ENCODE measurements around the gene TEAD3. TPM values are rescaled to one million over a fixed set of nuclear protein-coding genes. Genes with fewer than 3 reads are reported as not detected.
A peak's percentile ranks its signal among the peaks of the same experiment; 100 is the strongest.

The TEAD3 gene
- total and polyA plus RNA-seq, 2 experiments from 2014 or later, result 15.0 to 26.5 TPM

DNA sequence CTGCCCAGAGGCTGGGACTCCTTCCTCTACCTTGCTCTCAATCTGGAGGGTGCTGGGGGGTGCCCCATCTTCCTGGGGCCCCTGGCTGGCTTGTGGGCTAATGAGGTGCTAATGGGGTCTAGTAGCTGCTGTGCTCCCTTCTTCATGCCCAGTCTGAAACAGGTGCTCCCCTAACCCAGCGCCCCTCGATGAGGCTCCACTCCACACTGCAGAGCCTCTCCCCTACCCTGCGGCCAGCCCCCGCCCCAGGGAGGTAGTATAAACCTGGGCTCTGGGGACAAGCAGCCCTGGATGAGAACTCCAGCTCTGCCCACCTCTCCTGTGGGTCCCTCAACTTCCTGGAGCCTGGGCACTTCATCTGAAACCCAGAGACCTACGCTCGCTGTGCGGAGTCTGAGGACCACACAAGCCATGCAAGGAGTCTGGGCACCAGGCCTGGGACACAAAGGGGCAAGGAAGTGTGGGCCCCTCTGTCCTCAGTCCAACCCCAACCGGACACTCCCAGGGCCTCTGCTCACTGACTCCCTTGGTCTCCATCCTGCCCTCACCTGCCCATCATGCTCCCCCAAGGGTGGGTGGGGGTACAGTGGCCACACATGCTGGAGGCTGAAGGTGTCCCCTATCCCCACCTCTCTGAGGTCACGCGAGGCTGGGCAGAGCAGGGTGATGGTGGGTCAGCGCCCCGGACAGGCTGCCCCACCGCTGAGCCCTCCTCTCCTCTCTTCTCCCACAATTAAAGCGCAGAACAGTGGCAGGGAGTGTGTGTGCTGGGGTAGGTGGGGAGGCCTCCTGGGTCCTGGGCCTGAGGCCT lies 22.5 kb downstream of the TEAD3 start:
- TF ChIP-seq JUNB (IDR thresholded peaks at IDR 0.05; ENCODE audit: unreplicated experiment) (no peak), CREB1 (CRISPR knock-in tag; IDR thresholded peaks at IDR 0.05; ENCODE audit: low read depth) (no peak), NANOG (IDR thresholded peaks at IDR 0.05; ENCODE audit: borderline replicate concordance) (no peak), ZNF114 (CRISPR knock-in tag; IDR thresholded peaks at IDR 0.05) (no peak), POLR2AphosphoS5 (IDR thresholded peaks at IDR 0.05; ENCODE audit: low read depth) (peak; percentile 9; the same call in 1 of the 2 replicates)
- TF ChIP-seq, protein P1, sequence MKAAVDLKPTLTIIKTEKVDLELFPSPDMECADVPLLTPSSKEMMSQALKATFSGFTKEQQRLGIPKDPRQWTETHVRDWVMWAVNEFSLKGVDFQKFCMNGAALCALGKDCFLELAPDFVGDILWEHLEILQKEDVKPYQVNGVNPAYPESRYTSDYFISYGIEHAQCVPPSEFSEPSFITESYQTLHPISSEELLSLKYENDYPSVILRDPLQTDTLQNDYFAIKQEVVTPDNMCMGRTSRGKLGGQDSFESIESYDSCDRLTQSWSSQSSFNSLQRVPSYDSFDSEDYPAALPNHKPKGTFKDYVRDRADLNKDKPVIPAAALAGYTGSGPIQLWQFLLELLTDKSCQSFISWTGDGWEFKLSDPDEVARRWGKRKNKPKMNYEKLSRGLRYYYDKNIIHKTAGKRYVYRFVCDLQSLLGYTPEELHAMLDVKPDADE (IDR thresholded peaks at IDR 0.05), result no peak
- H3K27ac Mint-ChIP-seq, result no peak overlapping the region
- ATAC-seq, result peak; percentile 21
- peaks cover 76% of the 10 kb centered on the region for H3K36me3 Mint-ChIP-seq (ENCODE audit: low read depth)
- Histone ChIP-seq H3K36me3 (ENCODE audit: insufficient read depth) (peaks cover 34% of the 10 kb centered on the region), H3K9me2 (ENCODE audit: insufficient read depth) (no peaks in the 10 kb centered on the region), H2AFZ (no peak overlapping the region), H3F3A (replicated peaks; ENCODE audit: low read depth) (peaks cover 52% of the 10 kb centered on the region), H3K27me3 (ENCODE audit: insufficient read depth) (no peaks in the 10 kb centered on the region), H3K4me3 (no peak overlapping the region), H3K79me2 (replicated peaks; ENCODE audit: insufficient read depth) (peaks cover 21% of the 10 kb centered on the region), H3K4me1 (ENCODE audit: insufficient read depth) (peaks cover 20% of the 10 kb centered on the region), H3K4me2 (no peak overlapping the region), H4K20me1 (replicated peaks; ENCODE audit: insufficient read depth) (peaks cover 35% of the 10 kb centered on the region), H3K27ac (ENCODE audit: low read depth) (peak overlapping the region; percentile 98; the same call in 1 of the 2 replicates)
- H3K4me1 Mint-ChIP-seq, result peaks cover 47% of the 10 kb centered on the region
- DNase-seq (ENCODE audit: low spot score), result peak; percentile 22
- H3K4me3 Mint-ChIP-seq, result no peak overlapping the region
- H3K27me3 Mint-ChIP-seq (ENCODE audit: insufficient read depth, low read depth, poor library complexity), result peaks cover 58% of the 10 kb centered on the region
- peaks cover 6% of the 10 kb centered on the region; the same call in 1 of the 3 replicates for H3K9me3 Mint-ChIP-seq

DNA sequence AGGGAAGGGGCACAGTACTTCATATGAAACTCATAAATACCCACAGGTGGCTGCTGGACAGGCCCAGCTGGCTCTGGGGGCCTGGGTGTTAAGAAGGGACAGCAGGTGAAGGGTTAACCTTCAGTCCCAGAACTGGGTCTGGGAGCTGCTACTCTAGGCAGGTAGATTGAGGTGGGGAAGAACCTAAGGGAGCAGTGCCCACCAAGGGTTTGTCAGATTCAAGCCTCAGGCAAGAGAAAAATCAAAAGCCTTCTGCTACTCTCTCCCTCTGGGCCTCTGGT lies 23.1 kb downstream of the TEAD3 start:
- Mint-ChIP-seq H3K27me3 (ENCODE audit: insufficient read depth, low read depth, poor library complexity) (peaks cover 62% of the 10 kb centered on the region), H3K27ac (peak overlapping the region; percentile 56; the same call in 1 of the 2 replicates), H3K4me3 (no peak overlapping the region), H3K9me3 (peaks cover 8% of the 10 kb centered on the region; the same call in 2 of the 3 replicates), H3K4me1 (peaks cover 48% of the 10 kb centered on the region), H3K36me3 (ENCODE audit: low read depth) (peaks cover 78% of the 10 kb centered on the region)
- H3K27ac ChIP-seq (ENCODE audit: low read depth), result peak overlapping the region; percentile 98
- peaks cover 27% of the 10 kb centered on the region for H3K79me2 ChIP-seq (replicated peaks; ENCODE audit: insufficient read depth)
- peaks cover 40% of the 10 kb centered on the region for H4K20me1 ChIP-seq (replicated peaks; ENCODE audit: insufficient read depth)
- H3K4me2 ChIP-seq, result no peak overlapping the region
- ATAC-seq, result peak; percentile 5
- H3K36me3 ChIP-seq (ENCODE audit: insufficient read depth), result peaks cover 38% of the 10 kb centered on the region
- H3F3A ChIP-seq (replicated peaks; ENCODE audit: low read depth), result peaks cover 57% of the 10 kb centered on the region
- no peak overlapping the region for H2AFZ ChIP-seq
- DNase-seq (ENCODE audit: low spot score), result peak; percentile 40
- H3K4me1 ChIP-seq (ENCODE audit: insufficient read depth), result peaks cover 20% of the 10 kb centered on the region
- no peaks in the 10 kb centered on the region for H3K9me2 ChIP-seq (ENCODE audit: insufficient read depth)
- H3K27me3 ChIP-seq (ENCODE audit: insufficient read depth), result no peaks in the 10 kb centered on the region
- no peak overlapping the region for H3K4me3 ChIP-seq
- 0 out of 2 replicates have a peak, but pooled peaks have one; percentile 1 for TF ChIP-seq POLR2AphosphoS5 (IDR thresholded peaks at IDR 0.05; ENCODE audit: low read depth)
- no peak for TF ChIP-seq ZNF114 (CRISPR knock-in tag; IDR thresholded peaks at IDR 0.05)

DNA sequence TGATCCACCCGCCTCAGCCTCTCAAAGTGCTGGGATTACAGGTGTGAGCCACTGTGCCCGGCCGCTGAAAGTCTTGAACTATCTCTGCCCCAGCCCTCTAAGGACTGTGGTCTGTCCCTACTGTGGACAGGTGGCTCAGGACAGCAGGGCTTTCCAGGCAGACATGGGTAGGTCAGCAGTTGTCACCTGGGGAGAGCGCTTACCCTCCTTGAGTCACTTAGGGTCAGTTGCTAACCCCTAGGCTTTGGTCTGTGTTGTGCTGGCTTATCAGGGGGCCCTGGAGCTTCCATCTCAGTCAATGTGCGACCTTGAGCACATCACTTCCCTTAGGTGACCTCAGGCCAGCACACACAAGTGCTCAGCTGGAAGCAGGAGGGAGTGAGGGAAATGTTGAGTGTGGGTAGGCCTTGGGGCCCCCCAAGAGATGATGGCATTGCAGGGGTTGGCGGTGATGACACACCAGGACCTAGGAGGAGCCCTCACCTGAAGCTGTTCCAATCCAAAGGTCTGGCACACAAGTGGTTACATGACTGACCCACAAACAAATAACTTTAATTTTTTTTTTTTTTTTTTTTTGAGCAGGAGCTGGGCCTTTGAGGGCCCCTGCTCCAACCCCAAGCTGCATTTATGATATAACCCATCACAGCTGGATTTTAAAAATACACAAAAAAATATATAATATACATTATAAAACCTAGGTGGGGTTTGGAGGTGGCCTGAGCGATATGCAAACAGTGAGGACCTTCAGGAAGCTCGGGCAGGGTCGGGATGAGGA lies 23.6 kb downstream of the TEAD3 start:
- H3K36me3 Mint-ChIP-seq (ENCODE audit: low read depth), result peaks cover 78% of the 10 kb centered on the region
- H3K4me3 Mint-ChIP-seq, result no peak overlapping the region
- TF ChIP-seq, protein P1 (IDR thresholded peaks at IDR 0.05), result no peak
- TF ChIP-seq POLR2AphosphoS5 (IDR thresholded peaks at IDR 0.05; ENCODE audit: low read depth), result peak; percentile 64; the same call in 1 of the 2 replicates
- H3K4me1 Mint-ChIP-seq, result peaks cover 48% of the 10 kb centered on the region
- H3K79me2 ChIP-seq (replicated peaks; ENCODE audit: insufficient read depth), result peaks cover 32% of the 10 kb centered on the region
- no peaks in the 10 kb centered on the region for H3K27me3 ChIP-seq (ENCODE audit: insufficient read depth)
- peaks cover 38% of the 10 kb centered on the region for H3K36me3 ChIP-seq (ENCODE audit: insufficient read depth)
- ATAC-seq, result peak; percentile 2
- H3K9me3 Mint-ChIP-seq, result peaks cover 8% of the 10 kb centered on the region; the same call in 2 of the 3 replicates
- H3K27ac ChIP-seq (ENCODE audit: low read depth), result peak overlapping the region; percentile 98
- no peak overlapping the region for H2AFZ ChIP-seq
- H3K4me3 ChIP-seq, result no peak overlapping the region
- DNase-seq (ENCODE audit: low spot score), result peak; percentile 19
- peaks cover 20% of the 10 kb centered on the region for H3K4me1 ChIP-seq (ENCODE audit: insufficient read depth)
- peaks cover 63% of the 10 kb centered on the region for H3F3A ChIP-seq (replicated peaks; ENCODE audit: low read depth)
- no peaks in the 10 kb centered on the region for H3K9me2 ChIP-seq (ENCODE audit: insufficient read depth)
- H3K27me3 Mint-ChIP-seq (ENCODE audit: insufficient read depth, low read depth, poor library complexity), result peaks cover 65% of the 10 kb centered on the region
- H4K20me1 ChIP-seq (replicated peaks; ENCODE audit: insufficient read depth), result peaks cover 40% of the 10 kb centered on the region
- H3K27ac Mint-ChIP-seq, result peak overlapping the region; percentile 86
- no peak overlapping the region for H3K4me2 ChIP-seq

All from GM23338 (cell line).